ENCODE data around the gene MED19. TPM values are rescaled to one million over a fixed set of nuclear protein-coding genes. Genes with fewer than 3 reads are reported as not detected.
"Not testable (repeated sequence)": the region's sequence is repeated elsewhere in the genome, so short reads cannot be mapped to it uniquely, and the experiment has no call there.

The MED19 gene
- total RNA-seq, 4 donors from 2014 or later, result 8.0 to 21.2 (median 9.8) TPM

DNA sequence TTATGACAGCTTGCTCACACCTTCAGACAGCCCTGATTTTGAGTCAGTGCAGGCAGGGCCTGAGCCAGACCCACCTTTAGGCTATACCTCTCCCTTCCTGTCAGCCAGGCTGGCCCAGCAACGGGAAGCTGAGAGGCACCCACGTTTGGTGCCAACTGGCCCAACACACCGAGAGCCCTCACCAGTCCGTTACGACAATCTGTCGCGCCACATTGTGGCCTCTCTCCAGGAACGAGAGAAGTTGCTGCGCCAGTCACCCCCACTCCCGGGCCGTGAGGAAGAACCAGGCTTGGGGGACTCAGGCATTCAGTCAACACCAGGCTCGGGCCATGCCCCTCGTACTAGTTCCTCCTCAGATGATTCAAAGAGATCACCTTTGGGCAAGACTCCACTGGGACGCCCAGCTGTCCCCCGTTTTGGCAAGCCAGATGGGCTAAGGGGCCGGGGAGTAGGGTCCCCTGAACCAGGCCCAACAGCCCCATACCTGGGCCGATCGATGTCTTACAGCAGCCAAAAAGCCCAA, 13.1 kb downstream of the MED19 start:
- TF ChIP-seq POLR2A (IDR thresholded peaks at IDR 0.05), result no peak
- TF ChIP-seq, protein P1, sequence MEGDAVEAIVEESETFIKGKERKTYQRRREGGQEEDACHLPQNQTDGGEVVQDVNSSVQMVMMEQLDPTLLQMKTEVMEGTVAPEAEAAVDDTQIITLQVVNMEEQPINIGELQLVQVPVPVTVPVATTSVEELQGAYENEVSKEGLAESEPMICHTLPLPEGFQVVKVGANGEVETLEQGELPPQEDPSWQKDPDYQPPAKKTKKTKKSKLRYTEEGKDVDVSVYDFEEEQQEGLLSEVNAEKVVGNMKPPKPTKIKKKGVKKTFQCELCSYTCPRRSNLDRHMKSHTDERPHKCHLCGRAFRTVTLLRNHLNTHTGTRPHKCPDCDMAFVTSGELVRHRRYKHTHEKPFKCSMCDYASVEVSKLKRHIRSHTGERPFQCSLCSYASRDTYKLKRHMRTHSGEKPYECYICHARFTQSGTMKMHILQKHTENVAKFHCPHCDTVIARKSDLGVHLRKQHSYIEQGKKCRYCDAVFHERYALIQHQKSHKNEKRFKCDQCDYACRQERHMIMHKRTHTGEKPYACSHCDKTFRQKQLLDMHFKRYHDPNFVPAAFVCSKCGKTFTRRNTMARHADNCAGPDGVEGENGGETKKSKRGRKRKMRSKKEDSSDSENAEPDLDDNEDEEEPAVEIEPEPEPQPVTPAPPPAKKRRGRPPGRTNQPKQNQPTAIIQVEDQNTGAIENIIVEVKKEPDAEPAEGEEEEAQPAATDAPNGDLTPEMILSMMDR (IDR thresholded peaks at IDR 0.05), result no peak
- no peak for DNase-seq
- Histone ChIP-seq H3K4me3 (no peak overlapping the region), H3K27me3 (no peaks in the 10 kb centered on the region), H3K36me3 (peaks cover 31 to 99% (median 72%) of the 10 kb centered on the region in 3 donors), H3K27ac (no peak overlapping the region), H3K4me1 (no peaks in the 10 kb centered on the region), H3K9me3 (no peaks in the 10 kb centered on the region)
- 82 to 92% methylated on average over 8 to 12 of the region's 18 CpGs for WGBS, 2 donors
- intact Hi-C loops (cut with DNase I), result no loop called here

DNA sequence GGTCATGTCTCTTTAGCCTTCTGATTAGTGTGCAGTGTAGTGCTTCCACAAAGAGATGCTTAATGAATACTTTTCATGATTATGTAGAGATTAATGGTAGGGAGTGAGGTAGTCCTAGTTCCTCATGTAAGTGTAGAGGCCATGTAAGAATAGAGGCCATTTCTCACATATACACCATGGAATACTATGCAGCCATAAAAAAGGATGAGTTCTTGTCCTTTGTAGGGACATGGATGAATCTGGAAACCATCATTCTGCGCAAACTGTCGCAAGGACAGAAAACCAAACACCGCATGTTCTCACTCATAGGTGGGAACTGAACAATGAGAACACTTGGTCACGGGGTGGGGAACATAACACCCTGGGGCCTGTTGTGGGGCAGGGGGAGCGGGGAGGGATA, 21.5 kb downstream of the MED19 start:
- H3K4me3 ChIP-seq; H3K9me3 ChIP-seq; H3K4me1 ChIP-seq; DNase-seq; intact Hi-C loops (cut with DNase I); H3K27ac ChIP-seq; H3K27me3 ChIP-seq: not testable (repeated sequence)
- H3K36me3 ChIP-seq, result peaks cover 40 to 100% (median 73%) of the 10 kb centered on the region in 3 donors
- 95 to 100% methylated on average over 5 of the region's 5 CpGs for WGBS, 2 donors

DNA sequence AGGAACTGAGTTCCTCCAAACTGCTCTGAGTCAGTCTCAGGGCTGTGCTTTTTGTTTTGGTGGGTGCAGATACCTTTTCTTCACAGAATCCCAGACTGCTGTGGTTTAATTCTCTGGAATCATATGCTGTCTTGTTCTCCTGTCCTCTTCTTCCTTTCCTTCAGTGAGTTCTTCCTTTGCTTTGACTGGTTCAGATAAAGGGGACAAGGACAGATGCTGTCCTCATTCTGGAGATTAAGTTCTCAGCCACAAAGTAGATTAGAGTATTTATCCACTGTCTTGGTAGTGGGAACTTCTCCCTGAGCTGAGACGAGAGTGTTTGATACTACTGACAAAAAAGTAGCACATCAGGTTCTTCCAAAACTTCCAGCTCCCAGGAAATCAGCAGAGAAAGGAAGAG, 30.8 kb downstream of the MED19 start:
- intact Hi-C loops (cut with DNase I), result no loop called here
- no peaks in the 10 kb centered on the region for H3K27me3 ChIP-seq
- H3K27ac ChIP-seq, result peak overlapping the region; percentile 77 to 90 (median 89)
- H3K4me3 ChIP-seq, result no peak overlapping the region
- TF ChIP-seq POLR2A (IDR thresholded peaks at IDR 0.05), result no peak
- TF ChIP-seq, protein P1 (IDR thresholded peaks at IDR 0.05), result no peak
- 38 to 50% methylated on average over 1 of the region's 1 CpG for WGBS, 2 donors
- H3K9me3 ChIP-seq, result no peaks in the 10 kb centered on the region
- DNase-seq, result no peak
- H3K36me3 ChIP-seq, result peaks cover 3 to 77% (median 10%) of the 10 kb centered on the region in 3 donors
- H3K4me1 ChIP-seq, result peaks cover 10 to 67% (median 26%) of the 10 kb centered on the region in 3 donors

DNA sequence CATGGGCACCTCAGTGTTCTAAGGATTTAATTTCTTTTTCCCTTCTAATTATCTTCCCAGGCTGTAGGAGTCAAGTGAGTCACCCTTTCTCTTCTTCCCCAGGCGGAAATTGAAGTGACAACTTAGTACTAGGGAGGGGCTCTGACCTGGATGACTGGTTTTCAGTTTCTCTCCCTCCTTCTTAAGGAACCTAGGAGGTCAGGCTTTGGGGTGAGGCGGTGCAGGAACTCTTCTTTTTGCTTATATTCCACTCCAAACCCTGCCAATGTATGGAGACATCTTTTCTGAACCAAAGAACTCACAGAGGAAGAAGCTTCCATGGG, 31.5 kb downstream of the MED19 start:
- WGBS, 2 donors, result 31 to 45% methylated on average over 2 of the region's 2 CpGs
- DNase-seq, result no peak
- no peaks in the 10 kb centered on the region for H3K9me3 ChIP-seq
- peak overlapping the region in 3 of 4 donors; percentile 14 to 25 (median 15) for H3K4me3 ChIP-seq
- no peaks in the 10 kb centered on the region for H3K27me3 ChIP-seq
- no peak for TF ChIP-seq POLR2A (IDR thresholded peaks at IDR 0.05)
- TF ChIP-seq, protein P1 (IDR thresholded peaks at IDR 0.05), result no peak
- H3K27ac ChIP-seq, result peak overlapping the region; percentile 77 to 90 (median 89)
- intact Hi-C loops (cut with DNase I), result no loop called here
- H3K4me1 ChIP-seq, result peaks cover 12 to 74% (median 33%) of the 10 kb centered on the region in 3 donors
- peaks cover 3 to 77% (median 10%) of the 10 kb centered on the region in 3 donors for H3K36me3 ChIP-seq

DNA sequence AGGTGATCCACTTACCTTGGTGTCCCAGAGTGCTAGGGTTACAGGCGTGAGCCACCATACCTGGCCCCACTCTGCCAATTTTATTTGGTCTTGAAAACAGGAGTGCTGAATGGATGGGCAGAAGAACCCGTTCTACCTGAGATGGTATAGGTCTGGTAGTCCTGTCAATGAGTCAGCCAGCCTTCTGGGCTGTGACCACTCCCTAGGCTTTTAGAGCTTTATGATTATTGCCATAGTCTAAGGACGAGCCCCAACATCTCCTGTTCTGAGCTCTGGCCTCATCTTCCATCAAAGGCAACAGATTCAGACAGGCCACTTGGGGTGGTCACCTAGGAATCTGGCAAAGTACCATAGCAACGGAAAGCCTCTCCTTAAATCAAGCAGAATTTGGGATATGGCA, 32.6 kb downstream of the MED19 start:
- TF ChIP-seq, protein P1 (IDR thresholded peaks at IDR 0.05), result no peak

More for the DNA sequence above, 32.6 kb downstream of the MED19 start:
- intact Hi-C loops (cut with DNase I), result no loop called here
- Histone ChIP-seq H3K9me3 (no peaks in the 10 kb centered on the region), H3K27me3 (no peaks in the 10 kb centered on the region), H3K36me3 (peaks cover 0 to 71% (median 10%) of the 10 kb centered on the region in 3 donors), H3K27ac (peak overlapping the region; percentile 77 to 90 (median 89)), H3K4me3 (peak overlapping the region in 2 of 4 donors; percentile 15 to 25), H3K4me1 (peaks cover 15 to 85% (median 42%) of the 10 kb centered on the region in 3 donors)
- WGBS, 2 donors, result 35 to 63% methylated on average over 2 to 3 of the region's 4 CpGs
- no peak for DNase-seq

Measured in esophagus squamous epithelium (tissue), 5 donors.